HCT116 (cell line): ENCODE data around the gene MANEAL. TPM values are rescaled to one million over a fixed set of nuclear protein-coding genes. Genes with fewer than 3 reads are reported as not detected.

Experiments
- ATAC-seq: fragments of 200-7000 bp; cut with Tn5 transposase; 2 replicates; pipeline ENCODE4 v1.9.1; 2020; ENCODE audit warnings: mild to moderate bottlenecking, moderate library complexity
- BruUV-seq: library from RNA; stranded (reverse); fragments of 400-500 nt; replicated peaks from 2 replicates; lab custom pipeline; 2021; lab: Mats Ljungman, UMichigan
- CTCF ChIA-PET: fragments of 300-600 bp; sonication (Branson Sonifier 250); formaldehyde crosslinking; loops from one replicate; lab custom pipeline; 2021; ENCODE audit warnings: antibody characterized with exemption; lab: Charles Lee
- POLR2A ChIA-PET: fragments of 300-600, 350-600 bp; sonication (Branson Sonifier 250); formaldehyde crosslinking; loops from one replicate; lab custom pipeline; 2021; ENCODE audit warnings: antibody characterized with exemption; lab: Charles Lee
- RAD21 ChIA-PET, 2 experiments: fragments of 300-600 bp; sonication (Branson Sonifier 250); formaldehyde crosslinking; loops; one replicate each; lab custom pipeline; 2023; ENCODE audit warnings: low total read pairs in 2 of 2; ENCODE audit not compliant: uncharacterized antibody in 2 of 2, unreplicated experiment in 2 of 2, low non-redundant PET in 1 of 2; lab: Charles Lee
- DNase-seq: peaks from one replicate; pipeline ENCODE4 v3.0.0-alpha.2; 2010; ENCODE audit warnings: low read depth, low spot score
- H2AFZ ChIP-seq: fragments of 200-600 bp; shearing (Covaris generic), sonication (generic); 2 replicates; pipeline ENCODE4 v1.6.1; 2017; ENCODE audit warnings: low read depth, mixed run types, mixed read lengths, antibody characterized with exemption, low read length; ENCODE audit not compliant: poor library complexity, severe bottlenecking
- H3K27ac ChIP-seq: 2 replicates; pipeline ENCODE4 v1.5.1; 2012; ENCODE audit warnings: low read depth, low read length
- H3K27me3 ChIP-seq: fragments of 200-600 bp; sonication (generic); 2 replicates; pipeline ENCODE4 v1.6.1; 2016; ENCODE audit warnings: mixed run types, low read length, mixed read lengths; ENCODE audit not compliant: insufficient read depth
- H3K36me3 ChIP-seq, 2 experiments: fragments of 200-500 bp in 1 of 2; fragments of 200-600 bp in 1 of 2; sonication (Bioruptor generic) in 1 of 2; sonication (generic) in 1 of 2; 2 replicates each; pipeline versions ENCODE4 v1.5.1 to v1.6.1; 2014 to 2016; ENCODE audit warnings: low read length in 2 of 2, inconsistent platforms in 1 of 2, mixed read lengths in 1 of 2, mixed run types in 1 of 2; ENCODE audit not compliant: insufficient read depth in 2 of 2, control insufficient read depth in 1 of 2
- H3K4me1 ChIP-seq, 2 experiments: fragments of 200-600 bp in 1 of 2; sonication (generic) in 1 of 2; 2 replicates each; pipeline versions ENCODE4 v1.5.1 to v1.6.1; 2012 to 2017; ENCODE audit warnings: low read length in 2 of 2, inconsistent platforms in 1 of 2, mild to moderate bottlenecking in 1 of 2, mixed read lengths in 1 of 2, mixed run types in 1 of 2, moderate library complexity in 1 of 2; ENCODE audit not compliant: insufficient read depth in 2 of 2, control insufficient read depth in 1 of 2
- H3K4me2 ChIP-seq: fragments of 200-600 bp; sonication (generic); 2 replicates; pipeline ENCODE4 v1.6.1; 2017; ENCODE audit warnings: mixed run types, low read length, mixed read lengths
- H3K4me3 ChIP-seq, 2 experiments: fragments of 200-600 bp in 1 of 2; sonication (generic) in 1 of 2; replicated peaks in 1 of 2; 2 replicates each; pipeline ENCODE4 v1.5.1; 2011 to 2016; ENCODE audit warnings: low read length in 2 of 2, control low read depth in 1 of 2, low read depth in 1 of 2, mild to moderate bottlenecking in 1 of 2, mixed read lengths in 1 of 2, mixed run types in 1 of 2
- H3K79me2 ChIP-seq: fragments of 200-600 bp; sonication (generic); 2 replicates; pipeline ENCODE4 v1.6.1; 2017; ENCODE audit warnings: mild to moderate bottlenecking, mixed run types, low read length, moderate library complexity, mixed read lengths; ENCODE audit not compliant: insufficient read depth
- H3K9ac ChIP-seq: fragments of 200-600 bp; sonication (generic); 2 replicates; pipeline ENCODE4 v1.6.1; 2016; ENCODE audit warnings: low read length, mixed read lengths
- H3K9me2 ChIP-seq: fragments of 200-600 bp; sonication (generic), shearing (Covaris generic); 2 replicates; pipeline ENCODE4 v1.6.1; 2017; ENCODE audit warnings: mixed run types, mild to moderate bottlenecking, moderate library complexity; ENCODE audit not compliant: insufficient read depth
- H3K9me3 ChIP-seq, 2 experiments: fragments of 200-500 bp in 1 of 2; fragments of 200-600 bp in 1 of 2; sonication (Bioruptor generic) in 1 of 2; sonication (generic) in 1 of 2; 2 replicates each; pipeline ENCODE4 v1.6.1; 2014 to 2017; ENCODE audit warnings: low read length in 2 of 2, mixed read lengths in 2 of 2, inconsistent platforms in 1 of 2, low read depth in 1 of 2, mild to moderate bottlenecking in 1 of 2, mixed run types in 1 of 2, moderate library complexity in 1 of 2; ENCODE audit not compliant: control insufficient read depth in 1 of 2, insufficient read depth in 1 of 2
- H4K20me1 ChIP-seq: fragments of 200-600 bp; sonication (generic), shearing (Covaris generic); 2 replicates; pipeline ENCODE4 v1.6.1; 2017; ENCODE audit warnings: mixed run types, mild to moderate bottlenecking, moderate library complexity; ENCODE audit not compliant: insufficient read depth
- ATF3 ChIP-seq: IDR thresholded peaks from 2 replicates; pipeline ENCODE4 v1.6.1; 2012
- CBX3 ChIP-seq: IDR thresholded peaks from 2 replicates; pipeline ENCODE4 v1.6.1; 2012; ENCODE audit warnings: low read depth
- EGR1 ChIP-seq: IDR thresholded peaks from 2 replicates; pipeline ENCODE4 v1.6.1; 2012; ENCODE audit warnings: low read depth
- ELF1 ChIP-seq: IDR thresholded peaks from 2 replicates; pipeline ENCODE4 v1.6.1; 2012; ENCODE audit warnings: low read depth, borderline replicate concordance
- EZH2phosphoT487 ChIP-seq: fragments of 200-600 bp; IDR thresholded peaks from 2 replicates; pipeline ENCODE4 v1.6.1; 2018; ENCODE audit warnings: antibody characterized with exemption, borderline replicate concordance
- FOSL1 ChIP-seq: IDR thresholded peaks from 2 replicates; pipeline ENCODE4 v1.6.1; 2012; ENCODE audit warnings: low read depth
- RAD21 ChIP-seq: IDR thresholded peaks from 2 replicates; pipeline ENCODE4 v1.6.1; 2012; ENCODE audit warnings: low read depth, mild to moderate bottlenecking
- REST ChIP-seq: IDR thresholded peaks from 2 replicates; pipeline ENCODE4 v1.6.1; 2012; ENCODE audit warnings: low read depth
- SRF ChIP-seq: IDR thresholded peaks from 2 replicates; pipeline ENCODE4 v1.6.1; 2012; ENCODE audit warnings: low read depth
- TCF7L2 ChIP-seq: IDR thresholded peaks from 2 replicates; pipeline ENCODE4 v1.7.0; 2011; ENCODE audit warnings: borderline replicate concordance, inconsistent platforms; ENCODE audit not compliant: insufficient read depth, insufficient read length; ENCODE audit errors: extremely low read depth
- YY1 ChIP-seq: IDR thresholded peaks from 2 replicates; pipeline ENCODE4 v1.6.1; 2011; ENCODE audit warnings: low read length, low read depth, moderate library complexity, mild to moderate bottlenecking; ENCODE audit not compliant: insufficient replicate concordance; ENCODE audit errors: extremely low read depth
- ZNF274 ChIP-seq: fragments of 200-500 bp; sonication (Bioruptor generic); IDR thresholded peaks from 2 replicates; pipeline ENCODE4 v1.6.1; 2014; ENCODE audit warnings: mild to moderate bottlenecking, low read depth, low read length, inconsistent platforms
- intact Hi-C: fragments of 100-400 bp; cut with micrococcal nuclease; formaldehyde crosslinking; loops from 2 replicates; pipeline ENCODE4 v1.10.0; 2022
- total RNA-seq: library from RNA; stranded (reverse); gene quantifications from one replicate; pipeline ENCODE4 v1.2.1, GENCODE V29; 2021; ENCODE audit not compliant: unreplicated experiment
- TF ChIP-seq, protein P1 (sequence below): IDR thresholded peaks from 2 replicates; pipeline ENCODE4 v1.6.1; 2012
- TF ChIP-seq, protein P2 (sequence below), 3 experiments: fragments of 200-600 bp in 1 of 3; sonication (generic) in 1 of 3; IDR thresholded peaks in 2 of 3; conservative IDR thresholded peaks in 1 of 3; 2 replicates each; pipeline ENCODE4 v1.5.1; 2012 to 2017; ENCODE audit warnings: low read depth in 2 of 3, low read length in 2 of 3, antibody characterized with exemption in 1 of 3, borderline replicate concordance in 1 of 3, control low read depth in 1 of 3, mild to moderate bottlenecking in 1 of 3, mixed read lengths in 1 of 3, mixed run types in 1 of 3, moderate library complexity in 1 of 3; ENCODE audit not compliant: insufficient read depth in 1 of 3

The MANEAL gene
- total RNA-seq, 1 experiment from 2014 or later: 17.3 TPM

GRCh38 chr1:37846647-37847339 is 53.1 kb downstream of the MANEAL start:
- TF ChIP-seq, protein P1, sequence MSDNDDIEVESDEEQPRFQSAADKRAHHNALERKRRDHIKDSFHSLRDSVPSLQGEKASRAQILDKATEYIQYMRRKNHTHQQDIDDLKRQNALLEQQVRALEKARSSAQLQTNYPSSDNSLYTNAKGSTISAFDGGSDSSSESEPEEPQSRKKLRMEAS: no peak
- TF ChIP-seq, protein P2, sequence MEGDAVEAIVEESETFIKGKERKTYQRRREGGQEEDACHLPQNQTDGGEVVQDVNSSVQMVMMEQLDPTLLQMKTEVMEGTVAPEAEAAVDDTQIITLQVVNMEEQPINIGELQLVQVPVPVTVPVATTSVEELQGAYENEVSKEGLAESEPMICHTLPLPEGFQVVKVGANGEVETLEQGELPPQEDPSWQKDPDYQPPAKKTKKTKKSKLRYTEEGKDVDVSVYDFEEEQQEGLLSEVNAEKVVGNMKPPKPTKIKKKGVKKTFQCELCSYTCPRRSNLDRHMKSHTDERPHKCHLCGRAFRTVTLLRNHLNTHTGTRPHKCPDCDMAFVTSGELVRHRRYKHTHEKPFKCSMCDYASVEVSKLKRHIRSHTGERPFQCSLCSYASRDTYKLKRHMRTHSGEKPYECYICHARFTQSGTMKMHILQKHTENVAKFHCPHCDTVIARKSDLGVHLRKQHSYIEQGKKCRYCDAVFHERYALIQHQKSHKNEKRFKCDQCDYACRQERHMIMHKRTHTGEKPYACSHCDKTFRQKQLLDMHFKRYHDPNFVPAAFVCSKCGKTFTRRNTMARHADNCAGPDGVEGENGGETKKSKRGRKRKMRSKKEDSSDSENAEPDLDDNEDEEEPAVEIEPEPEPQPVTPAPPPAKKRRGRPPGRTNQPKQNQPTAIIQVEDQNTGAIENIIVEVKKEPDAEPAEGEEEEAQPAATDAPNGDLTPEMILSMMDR (IDR thresholded peaks at IDR 0.05 in 2 of 3, conservative IDR thresholded peaks at IDR 0.05 in 1 of 3; ENCODE audit: borderline replicate concordance in 1 of 3, insufficient read depth in 1 of 3, low read depth in 2 of 3, low read length in 2 of 3): no peak
- TF ChIP-seq SRF: no peak
- no peak for TF ChIP-seq EGR1
- no peak for TF ChIP-seq TCF7L2
- ChIA-PET RAD21 (no interaction called here), CTCF (no interaction called here), POLR2A (no interaction called here)
- ATAC-seq (no peak), DNase-seq (no peak)
- no peak overlapping the region for H3K4me2 ChIP-seq
- no peak overlapping the region for H3K27ac ChIP-seq
- H3K4me1 ChIP-seq: no peaks in the 10 kb centered on the region
- H3K27me3 ChIP-seq: no peaks in the 10 kb centered on the region
- no peak overlapping the region for H3K9ac ChIP-seq
- no peak overlapping the region for H2AFZ ChIP-seq
- H3K36me3 ChIP-seq: peaks cover 5% of the 10 kb centered on the region in 2 experiments; a peak in 2 of 4 replicates
- no peaks in the 10 kb centered on the region for H3K9me2 ChIP-seq
- H3K9me3 ChIP-seq: no peaks in the 10 kb centered on the region
- peaks cover 86% of the 10 kb centered on the region for H3K79me2 ChIP-seq
- BruUV-seq: no TSS peak
- no peak overlapping the region for H3K4me3 ChIP-seq
- intact Hi-C loops: no loop called here
- H4K20me1 ChIP-seq: no peaks in the 10 kb centered on the region

DNA sequence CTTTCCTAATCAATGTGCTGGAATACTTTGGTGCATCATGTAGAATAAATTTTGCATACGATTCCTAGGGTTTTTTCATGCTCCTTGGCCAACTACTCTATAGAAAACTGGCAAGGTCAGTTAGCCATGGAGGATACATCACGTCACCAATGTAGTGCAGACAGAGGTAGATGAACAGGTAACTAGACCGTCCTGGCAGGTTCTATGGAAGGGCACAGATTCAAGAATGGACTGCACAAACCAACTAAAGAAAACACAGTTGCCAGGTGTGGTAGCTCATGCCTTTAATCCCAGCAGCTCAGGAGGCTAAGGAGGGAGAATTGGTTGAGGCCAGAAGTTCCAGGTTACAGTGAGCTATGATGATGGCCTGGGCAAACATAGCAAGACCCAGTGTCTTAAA is 55.8 kb downstream of the MANEAL start:
- peaks cover 4% of the 10 kb centered on the region; the same call in 1 of the 2 replicates for H4K20me1 ChIP-seq
- no peak overlapping the region for H3K9ac ChIP-seq
- no peaks in the 10 kb centered on the region for H3K27me3 ChIP-seq
- no peak overlapping the region for H2AFZ ChIP-seq
- ChIA-PET RAD21 (no interaction called here), CTCF (no interaction called here), POLR2A (no interaction called here)
- H3K9me2 ChIP-seq: no peaks in the 10 kb centered on the region
- intact Hi-C loops: no loop called here
- no peaks in the 10 kb centered on the region for H3K9me3 ChIP-seq
- H3K79me2 ChIP-seq: peaks cover 91% of the 10 kb centered on the region
- H3K36me3 ChIP-seq: peaks cover 5 to 18% of the 10 kb centered on the region in 2 experiments; a peak in 3 of 4 replicates
- no peak overlapping the region for H3K4me3 ChIP-seq
- H3K4me1 ChIP-seq: no peaks in the 10 kb centered on the region
- no TSS peak for BruUV-seq
- DNase-seq (no peak), ATAC-seq (no peak)
- H3K4me2 ChIP-seq: no peak overlapping the region
- H3K27ac ChIP-seq: no peak overlapping the region
- TF ChIP-seq REST (no peak), YY1 (no peak), ELF1 (no peak), ATF3 (no peak), EZH2phosphoT487 (no peak), RAD21 (no peak), FOSL1 (no peak), CBX3 (no peak), ZNF274 (no peak), SRF (no peak)
